Spleen (tissue), 11 donors: Measurements from ENCODE around the gene SWI5. TPM values are rescaled to one million over a fixed set of nuclear protein-coding genes. Genes with fewer than 3 reads are reported as not detected.
A peak's percentile ranks its signal among the peaks of the same experiment; 100 is the strongest.

Source experiments
- DNase-seq: peaks from one replicate; pipeline ENCODE4 v3.0.0-alpha.2; 2020
- H3K27ac ChIP-seq, 8 donors: fragments of 200-600 bp; sonication (generic) in 7 of 8; 1 replicate in 4 of 8; 2 replicates in 4 of 8; pipeline versions ENCODE4 v1.5.0 to v1.8.0; 2016 to 2021; ENCODE audit warnings: inconsistent platforms in 4 of 8, mild to moderate bottlenecking in 4 of 8, moderate library complexity in 1 of 8
- H3K27me3 ChIP-seq, 7 donors: fragments of 200-600 bp; sonication (generic) in 6 of 7; replicated peaks in 1 of 7; 1 replicate in 4 of 7; 2 replicates in 3 of 7; pipeline versions ENCODE4 v1.5.0 to v1.8.0; 2016 to 2021; ENCODE audit warnings: inconsistent platforms in 3 of 7, mild to moderate bottlenecking in 1 of 7
- H3K36me3 ChIP-seq, 6 donors: fragments of 200-600 bp; sonication (generic) in 5 of 6; 1 replicate in 4 of 6; 2 replicates in 2 of 6; pipeline versions ENCODE4 v1.5.0 to v1.8.0; 2016 to 2021; ENCODE audit warnings: inconsistent platforms in 2 of 6
- H3K4me1 ChIP-seq, 6 donors: fragments of 200-600 bp; sonication (generic) in 5 of 6; 1 replicate in 3 of 6; 2 replicates in 3 of 6; pipeline versions ENCODE4 v1.5.0 to v1.8.0; 2016 to 2021; ENCODE audit warnings: inconsistent platforms in 3 of 6
- H3K4me3 ChIP-seq, 8 donors: fragments of 200-600 bp; sonication (generic) in 7 of 8; 1 replicate in 4 of 8; 2 replicates in 4 of 8; pipeline versions ENCODE4 v1.5.0 to v1.8.0; 2016 to 2021; ENCODE audit warnings: inconsistent platforms in 4 of 8, mild to moderate bottlenecking in 4 of 8, moderate library complexity in 2 of 8
- H3K9me3 ChIP-seq, 8 donors: fragments of 200-600 bp; sonication (generic) in 7 of 8; 1 replicate in 4 of 8; 2 replicates in 4 of 8; pipeline versions ENCODE4 v1.5.0 to v1.8.0; 2016 to 2021; ENCODE audit warnings: inconsistent platforms in 4 of 8
- CTCF ChIP-seq, 11 experiments: fragments of 200-600 bp in 7 of 11; fragments of 450-650 bp in 4 of 11; sonication (generic) in 4 of 11; IDR thresholded peaks in 8 of 11; conservative IDR thresholded peaks in 3 of 11; 1 replicate in 7 of 11; 2 replicates in 4 of 11; pipeline versions ENCODE4 v1.4.0 to v1.8.0; 2016 to 2021; ENCODE audit warnings: antibody characterized with exemption in 11 of 11, inconsistent platforms in 4 of 11, mild to moderate bottlenecking in 1 of 11
- POLR2A ChIP-seq, 3 donors: fragments of 450-650 bp; IDR thresholded peaks; one replicate each; pipeline ENCODE4 v1.5.1; 2017; ENCODE audit warnings: antibody characterized with exemption in 3 of 3, mild to moderate bottlenecking in 1 of 3
- POLR2AphosphoS5 ChIP-seq, 3 donors: sonication (generic); formaldehyde crosslinking; IDR thresholded peaks; one replicate each; pipeline ENCODE4 v1.5.1; 2017; ENCODE audit warnings: antibody characterized with exemption in 3 of 3
- WGBS, 5 donors: extraction: QIAGEN DNeasy Blood & Tissue Kit in 3 of 5; methylation state at CpG; one replicate each; pipeline versions ENCODE4 v1.1.5 to v1.1.7; 2013 to 2018; 5-methylcytosine and 5-hydroxymethylcytosine counted together
- intact Hi-C: fragments of 100-400 bp; cut with DNase I; formaldehyde crosslinking; loops from one replicate; pipeline ENCODE4 v1.15.0; 2023; ENCODE audit warnings: low total_unique reads
- polyA plus RNA-seq, 3 donors: library from polyadenylated mRNA; stranded (reverse); fragments of 200-250 nt; gene quantifications; one replicate each; pipeline ENCODE4 v1.2.1, GENCODE V29; 2013
- total RNA-seq, 7 donors: library from RNA; depleted of rRNA in 3 of 7; stranded (reverse); fragments of >200 nt in 3 of 7; fragmentation: NEBNext Ultra II Directional in 4 of 7; extraction: Animal tissue kit (Norgen Biotek cat#: 25700) in 4 of 7; gene quantifications; one replicate each; pipeline versions ENCODE4 v1.1.0 to v1.2.1, GENCODE V29; 2016 to 2021
- donor health status: healthy with polysubstance abuse.
- donor health status: DM: no; HTN: no; CAD: no; lungs with moderate emphysema.
- donor health status: DM: no; HTN: no; CAD: no.
- donor health status: Bipolar disorder and iron deficiency.
- donor health status: healthy.
- donor health status: DM: no; HTN: no; CAD: no.
- donor health status: DM: yes; HTN: yes; CAD: no.

Gene SWI5
- total and polyA plus RNA-seq, 10 donors, result 8.4 to 23.4 (median 15.3) TPM

GRCh38 chr9:128253991-128254346 is 22.1 kb upstream of the SWI5 start:
- Histone ChIP-seq H3K9me3 (no peaks in the 10 kb centered on the region), H3K4me3 (no peak overlapping the region), H3K4me1 (peaks cover 6 to 26% (median 21%) of the 10 kb centered on the region in 6 donors), H3K27ac (no peak overlapping the region), H3K36me3 (peaks cover 2 to 36% (median 24%) of the 10 kb centered on the region in 6 donors), H3K27me3 (peaks cover 0 to 20% (median 0%) of the 10 kb centered on the region in 7 donors)
- no peak for TF ChIP-seq CTCF (IDR thresholded peaks at IDR 0.05 in 8 of 11, conservative IDR thresholded peaks at IDR 0.05 in 3 of 11)
- TF ChIP-seq POLR2AphosphoS5 (IDR thresholded peaks at IDR 0.05), result no peak
- 87 to 93% (median 93%) methylated on average over 7 of the region's 7 CpGs for WGBS, 5 donors
- no peak for DNase-seq
- intact Hi-C loops, result no loop called here

DNA sequence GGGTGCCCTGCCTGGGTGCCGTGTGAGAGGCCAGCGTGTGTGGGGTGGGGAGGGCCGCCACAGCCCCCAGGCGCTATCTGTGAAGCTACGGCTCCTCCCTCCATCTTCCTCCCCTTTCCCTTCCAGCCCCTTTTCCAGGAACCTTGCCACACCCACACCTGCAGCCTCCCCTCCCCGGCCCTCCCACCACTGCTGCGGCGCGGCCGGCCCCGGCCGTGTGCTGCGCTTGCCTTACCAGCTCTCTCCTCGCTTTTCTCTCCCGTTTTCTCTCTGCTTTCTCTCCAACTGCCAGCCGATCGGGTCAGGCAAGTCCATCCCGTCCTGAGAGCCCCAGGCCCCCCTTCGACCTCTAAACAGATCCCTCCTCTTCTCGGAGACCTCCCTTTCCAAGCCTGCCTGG is 21.7 kb upstream of the SWI5 start:
- Histone ChIP-seq H3K36me3 (peaks cover 4 to 40% (median 28%) of the 10 kb centered on the region in 6 donors), H3K9me3 (no peaks in the 10 kb centered on the region), H3K27ac (no peak overlapping the region), H3K4me1 (peaks cover 6 to 26% (median 21%) of the 10 kb centered on the region in 6 donors), H3K4me3 (no peak overlapping the region), H3K27me3 (peaks cover 0 to 20% (median 0%) of the 10 kb centered on the region in 7 donors)
- WGBS, 5 donors, result 91 to 96% (median 94%) methylated on average over 18 to 20 of the region's 20 CpGs
- no peak for TF ChIP-seq POLR2A (IDR thresholded peaks at IDR 0.05)
- TF ChIP-seq POLR2AphosphoS5 (IDR thresholded peaks at IDR 0.05), result no peak
- no peak for TF ChIP-seq CTCF (IDR thresholded peaks at IDR 0.05 in 8 of 11, conservative IDR thresholded peaks at IDR 0.05 in 3 of 11)
- DNase-seq, result no peak
- intact Hi-C loops, result no loop called here

GRCh38 chr9:128254855-128255759 is 21.0 kb upstream of the SWI5 start:
- DNase-seq, result peak; percentile 85
- Histone ChIP-seq H3K4me1 (peaks cover 6 to 19% (median 16%) of the 10 kb centered on the region in 6 donors), H3K36me3 (peaks cover 4 to 47% (median 36%) of the 10 kb centered on the region in 6 donors), H3K27ac (no peak overlapping the region), H3K27me3 (peaks cover 0 to 16% (median 0%) of the 10 kb centered on the region in 7 donors), H3K4me3 (no peak overlapping the region), H3K9me3 (no peaks in the 10 kb centered on the region)
- intact Hi-C loops, result no loop called here
- WGBS, 5 donors, result 64 to 75% (median 67%) methylated on average over 13 to 18 of the region's 18 CpGs
- TF ChIP-seq POLR2A (IDR thresholded peaks at IDR 0.05) (no peak), CTCF (IDR thresholded peaks at IDR 0.05 in 8 of 11, conservative IDR thresholded peaks at IDR 0.05 in 3 of 11) (peak; percentile 34 to 89 (median 73)), POLR2AphosphoS5 (IDR thresholded peaks at IDR 0.05) (peak in 2 of 3 donors; percentile 20 to 49)
